Trophoblast cell (in vitro differentiated cells and primary cell): Measurements from ENCODE around the gene HS6ST2.

Source experiments
- DNase-seq, 2 donors: peaks; one replicate each; pipeline ENCODE4 v3.0.0-alpha.2; 2016
- H2AFZ ChIP-seq: 2 replicates; pipeline ENCODE4 v1.6.1; 2013; ENCODE audit warnings: low read length, moderate library complexity, mild to moderate bottlenecking; ENCODE audit not compliant: insufficient read depth, poor library complexity
- H2AK5ac ChIP-seq: 2 replicates; pipeline ENCODE4 v1.6.1; 2013; ENCODE audit warnings: mild to moderate bottlenecking, low read length
- H2BK120ac ChIP-seq: 2 replicates; pipeline ENCODE4 v1.6.1; 2013; ENCODE audit warnings: low read length, mild to moderate bottlenecking, moderate library complexity; ENCODE audit not compliant: insufficient read depth, poor library complexity
- H2BK12ac ChIP-seq: 2 replicates; pipeline ENCODE4 v1.6.1; 2013; ENCODE audit warnings: mild to moderate bottlenecking, low read length, moderate library complexity
- H2BK5ac ChIP-seq: 2 replicates; pipeline ENCODE4 v1.6.1; 2013; ENCODE audit warnings: low read length, low read depth, moderate library complexity, mild to moderate bottlenecking; ENCODE audit not compliant: poor library complexity
- H3K14ac ChIP-seq: 2 replicates; pipeline ENCODE4 v1.6.1; 2013; ENCODE audit warnings: mild to moderate bottlenecking, low read length
- H3K18ac ChIP-seq: 2 replicates; pipeline ENCODE4 v1.6.1; 2013; ENCODE audit warnings: mild to moderate bottlenecking, low read length
- H3K23ac ChIP-seq: 2 replicates; pipeline ENCODE4 v1.6.1; 2013; ENCODE audit warnings: low read length
- H3K27ac ChIP-seq: 2 replicates; pipeline ENCODE4 v1.5.1; 2013; ENCODE audit warnings: low read depth, mild to moderate bottlenecking, inconsistent platforms, low read length, moderate library complexity
- H3K27me3 ChIP-seq: 2 replicates; pipeline ENCODE4 v1.6.1; 2013; ENCODE audit warnings: inconsistent platforms, mild to moderate bottlenecking, low read length, moderate library complexity; ENCODE audit not compliant: insufficient read depth
- H3K36me3 ChIP-seq, 2 experiments: 1 replicate in 1 of 2; 2 replicates in 1 of 2; pipeline ENCODE4 v1.6.1; 2013; ENCODE audit warnings: low read length in 2 of 2, mild to moderate bottlenecking in 2 of 2, moderate library complexity in 1 of 2; ENCODE audit not compliant: insufficient read depth in 2 of 2, control insufficient read depth in 1 of 2
- H3K4ac ChIP-seq: 2 replicates; pipeline ENCODE4 v1.6.1; 2013; ENCODE audit warnings: low read depth, mild to moderate bottlenecking, low read length, moderate library complexity
- H3K4me1 ChIP-seq, 2 experiments: 1 replicate in 1 of 2; 2 replicates in 1 of 2; pipeline ENCODE4 v1.6.1; 2013; ENCODE audit warnings: low read length in 2 of 2, mild to moderate bottlenecking in 2 of 2, moderate library complexity in 1 of 2; ENCODE audit not compliant: insufficient read depth in 2 of 2, control insufficient read depth in 1 of 2
- H3K4me2 ChIP-seq: 2 replicates; pipeline ENCODE4 v1.6.1; 2013; ENCODE audit warnings: inconsistent platforms, mild to moderate bottlenecking, low read length, moderate library complexity
- H3K4me3 ChIP-seq: 2 replicates; pipeline ENCODE4 v1.5.1; 2013; ENCODE audit warnings: mild to moderate bottlenecking, low read depth, low read length, inconsistent platforms
- H3K79me1 ChIP-seq: one replicate; pipeline ENCODE4 v1.6.1; 2013; ENCODE audit warnings: low read length
- H3K79me2 ChIP-seq: 2 replicates; pipeline ENCODE4 v1.6.1; 2013; ENCODE audit warnings: low read length, mild to moderate bottlenecking; ENCODE audit not compliant: control insufficient read depth, insufficient read depth, poor library complexity
- H3K9ac ChIP-seq: 2 replicates; pipeline ENCODE4 v1.6.1; 2013; ENCODE audit warnings: mild to moderate bottlenecking, low read length
- H3K9me3 ChIP-seq: 2 replicates; pipeline ENCODE4 v1.6.1; 2013; ENCODE audit warnings: low read depth, mild to moderate bottlenecking, control low read depth, inconsistent platforms, low read length; ENCODE audit not compliant: insufficient read depth
- H4K12ac ChIP-seq: 2 replicates; pipeline ENCODE4 v1.6.1; 2013; ENCODE audit warnings: low read depth, mild to moderate bottlenecking, low read length, moderate library complexity
- H4K8ac ChIP-seq: 2 replicates; pipeline ENCODE4 v1.6.1; 2013; ENCODE audit warnings: low read depth, mild to moderate bottlenecking, low read length, moderate library complexity
- H4K91ac ChIP-seq: one replicate; pipeline ENCODE4 v1.6.1; 2013; ENCODE audit warnings: low read depth, mild to moderate bottlenecking, low read length, moderate library complexity
- WGBS: extraction: QIAGEN DNeasy Blood & Tissue Kit; methylation state at CpG from one replicate; pipeline ENCODE4 v1.1.7; 2013; ENCODE audit warnings: missing lambda C conversion rate; ENCODE audit not compliant: insufficient read length, insufficient coverage; ENCODE audit errors: extremely low coverage; 5-methylcytosine and 5-hydroxymethylcytosine counted together

Gene HS6ST2

GRCh38 chrX:132833373-132833772 is 125.1 kb downstream of the HS6ST2 start:
- no peaks in the 10 kb centered on the region for H3K79me2 ChIP-seq
- no peak for DNase-seq
- H2AFZ ChIP-seq, result no peak overlapping the region
- no peak overlapping the region for H2BK12ac ChIP-seq
- no peak overlapping the region for H3K18ac ChIP-seq
- H3K27ac ChIP-seq, result no peak overlapping the region
- H2BK120ac ChIP-seq, result no peak overlapping the region
- no peak overlapping the region for H2BK5ac ChIP-seq
- no CpG with 5 or more reads among the region's 2 CpGs for WGBS
- H3K14ac ChIP-seq, result no peak overlapping the region
- H3K27me3 ChIP-seq, result no peaks in the 10 kb centered on the region
- H3K4me2 ChIP-seq, result no peak overlapping the region
- H3K36me3 ChIP-seq, result no peaks in the 10 kb centered on the region
- H3K4me1 ChIP-seq, result no peaks in the 10 kb centered on the region
- no peaks in the 10 kb centered on the region for H3K9me3 ChIP-seq
- no peak overlapping the region for H3K23ac ChIP-seq
- H3K4me3 ChIP-seq, result no peak overlapping the region
- no peaks in the 10 kb centered on the region for H3K79me1 ChIP-seq
- no peak overlapping the region for H3K4ac ChIP-seq
- H3K9ac ChIP-seq, result no peak overlapping the region
- no peak overlapping the region for H4K91ac ChIP-seq
- H4K12ac ChIP-seq, result no peak overlapping the region
- no peak overlapping the region for H2AK5ac ChIP-seq
- H4K8ac ChIP-seq, result no peak overlapping the region

DNA sequence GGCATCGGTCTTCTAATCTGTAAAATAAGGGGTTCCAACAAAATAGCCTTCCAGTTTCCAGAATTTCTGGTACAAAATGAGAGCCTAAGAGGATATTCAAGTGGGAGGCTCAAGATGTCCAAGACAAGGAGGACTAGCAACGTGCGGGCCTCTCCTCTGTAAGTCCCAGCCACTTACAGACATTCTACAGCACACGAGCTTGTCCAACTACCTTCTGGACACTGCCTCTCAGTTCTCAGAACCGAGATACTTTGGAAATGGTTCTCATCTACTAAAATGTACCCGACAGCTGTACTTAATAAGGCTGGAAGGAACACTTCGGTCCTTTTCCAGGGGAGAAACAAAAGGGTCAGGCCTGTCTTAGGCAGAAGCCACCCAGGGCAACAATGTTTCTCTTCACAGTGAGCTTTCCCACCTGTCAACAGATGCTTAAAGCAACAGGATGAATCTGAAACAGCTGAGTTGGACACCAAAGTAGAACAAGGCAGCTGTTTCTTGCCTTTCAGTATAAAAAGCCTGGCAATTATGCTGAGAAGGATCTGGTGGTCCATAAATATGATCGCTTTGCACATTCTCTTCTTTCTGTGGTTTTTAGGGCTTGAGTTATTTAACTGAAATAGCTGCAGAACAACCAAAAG is 127.0 kb downstream of the HS6ST2 start:
- Histone ChIP-seq H3K14ac (no peak overlapping the region), H4K91ac (no peak overlapping the region), H3K79me1 (no peaks in the 10 kb centered on the region), H3K9me3 (no peaks in the 10 kb centered on the region), H2BK120ac (no peak overlapping the region), H2AK5ac (no peak overlapping the region), H3K79me2 (no peaks in the 10 kb centered on the region), H3K4me2 (no peak overlapping the region), H3K36me3 (no peaks in the 10 kb centered on the region), H4K12ac (no peak overlapping the region), H3K27me3 (no peaks in the 10 kb centered on the region), H3K23ac (no peak overlapping the region), H3K4ac (no peak overlapping the region), H2BK5ac (no peak overlapping the region), H3K9ac (no peak overlapping the region), H3K27ac (no peak overlapping the region), H2AFZ (no peak overlapping the region), H3K4me3 (no peak overlapping the region), H3K18ac (no peak overlapping the region), H4K8ac (no peak overlapping the region), H3K4me1 (no peaks in the 10 kb centered on the region), H2BK12ac (no peak overlapping the region)
- no peak for DNase-seq
- WGBS, result no CpG with 5 or more reads among the region's 8 CpGs

DNA sequence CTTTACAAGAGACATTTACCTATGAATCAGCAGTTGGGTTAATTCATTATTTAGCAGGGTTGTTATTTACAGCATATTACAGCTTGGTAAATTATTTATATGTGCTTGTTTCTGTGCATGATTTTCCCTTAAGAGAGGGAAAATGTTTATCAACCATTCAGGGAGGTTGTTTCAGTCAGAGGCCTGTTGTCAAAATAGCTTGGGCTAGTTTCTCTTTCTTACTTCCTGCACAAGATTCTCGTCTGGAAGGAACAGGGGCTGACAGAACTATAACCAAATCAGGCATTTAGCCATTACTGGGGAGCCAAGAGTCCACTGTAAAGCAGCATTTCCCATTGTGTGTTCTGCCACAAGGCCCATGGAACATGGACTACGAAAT is 135.8 kb downstream of the HS6ST2 start:
- Histone ChIP-seq H3K4ac (no peak overlapping the region), H3K27me3 (no peaks in the 10 kb centered on the region), H4K12ac (no peak overlapping the region), H3K23ac (no peak overlapping the region), H3K79me1 (no peaks in the 10 kb centered on the region), H3K14ac (no peak overlapping the region), H3K4me2 (no peak overlapping the region), H3K9ac (no peak overlapping the region), H3K4me1 (no peaks in the 10 kb centered on the region), H2BK12ac (no peak overlapping the region), H4K91ac (no peak overlapping the region), H3K4me3 (no peak overlapping the region), H2AK5ac (no peak overlapping the region), H4K8ac (no peak overlapping the region), H3K27ac (no peak overlapping the region), H2BK5ac (no peak overlapping the region), H2AFZ (no peak overlapping the region), H2BK120ac (no peak overlapping the region), H3K79me2 (no peaks in the 10 kb centered on the region), H3K36me3 (no peaks in the 10 kb centered on the region), H3K18ac (no peak overlapping the region), H3K9me3 (no peaks in the 10 kb centered on the region)
- no peak for DNase-seq
- no CpG with 5 or more reads among the region's 2 CpGs for WGBS

GRCh38 chrX:132821974-132822633 is 136.3 kb downstream of the HS6ST2 start:
- Histone ChIP-seq H4K12ac (no peak overlapping the region), H3K4ac (no peak overlapping the region), H3K79me1 (no peaks in the 10 kb centered on the region), H2BK120ac (no peak overlapping the region), H2BK5ac (no peak overlapping the region), H3K9ac (no peak overlapping the region), H3K36me3 (no peaks in the 10 kb centered on the region), H3K9me3 (no peaks in the 10 kb centered on the region), H2AFZ (no peak overlapping the region), H3K4me1 (no peaks in the 10 kb centered on the region), H4K91ac (no peak overlapping the region), H3K4me3 (no peak overlapping the region), H3K27ac (no peak overlapping the region), H2AK5ac (no peak overlapping the region), H4K8ac (no peak overlapping the region), H3K27me3 (no peaks in the 10 kb centered on the region), H2BK12ac (no peak overlapping the region), H3K18ac (no peak overlapping the region), H3K4me2 (no peak overlapping the region), H3K23ac (no peak overlapping the region), H3K14ac (no peak overlapping the region), H3K79me2 (no peaks in the 10 kb centered on the region)
- DNase-seq, result no peak
- no CpG with 5 or more reads among the region's 3 CpGs for WGBS
